IPS-11a (cell line): ENCODE results near the gene TCF4.

Experiments
- H3K4me3 ChIP-seq: one replicate; pipeline ENCODE4 v1.5.1; 2013; ENCODE audit warnings: low read depth, low read length, control low read depth

TCF4 gene

GRCh38 chr18:55396267-55396905 lies 191.6 kb downstream of the TCF4 start:
- no peak overlapping the region for H3K4me3 ChIP-seq

- H3K4me3 ChIP-seq, result no peak overlapping the region
Measured at GRCh38 chr18:55395799-55396198, 192.2 kb downstream of the TCF4 start.

- no peak overlapping the region for H3K4me3 ChIP-seq
Measured at GRCh38 chr18:55390898-55391297, 197.1 kb downstream of the TCF4 start.

- no peak overlapping the region for H3K4me3 ChIP-seq
Measured at GRCh38 chr18:55387139-55387984, 200.6 kb downstream of the TCF4 start.

GRCh38 chr18:55386545-55386944 lies 201.4 kb downstream of the TCF4 start:
- H3K4me3 ChIP-seq, result no peak overlapping the region

- no peak overlapping the region for H3K4me3 ChIP-seq
Measured at GRCh38 chr18:55385770-55386169, 202.2 kb downstream of the TCF4 start.

GRCh38 chr18:55384551-55385275 lies 203.3 kb downstream of the TCF4 start:
- H3K4me3 ChIP-seq, result no peak overlapping the region

- no peak overlapping the region for H3K4me3 ChIP-seq
Measured at GRCh38 chr18:55384115-55384514, 203.9 kb downstream of the TCF4 start.

GRCh38 chr18:55382277-55382805 lies 205.7 kb downstream of the TCF4 start:
- no peak overlapping the region for H3K4me3 ChIP-seq

GRCh38 chr18:55381277-55381676 lies 206.7 kb downstream of the TCF4 start:
- H3K4me3 ChIP-seq, result no peak overlapping the region

GRCh38 chr18:55380589-55380988 lies 207.4 kb downstream of the TCF4 start:
- no peak overlapping the region for H3K4me3 ChIP-seq

GRCh38 chr18:55376387-55376786 lies 211.6 kb downstream of the TCF4 start:
- H3K4me3 ChIP-seq, result no peak overlapping the region

GRCh38 chr18:55375930-55376329 lies 212.1 kb downstream of the TCF4 start:
- no peak overlapping the region for H3K4me3 ChIP-seq

- no peak overlapping the region for H3K4me3 ChIP-seq
Measured at GRCh38 chr18:55374741-55375140, 213.3 kb downstream of the TCF4 start.

- no peak overlapping the region for H3K4me3 ChIP-seq
Measured at GRCh38 chr18:55372209-55372608, 215.8 kb downstream of the TCF4 start.

GRCh38 chr18:55370936-55371335 lies 217.1 kb downstream of the TCF4 start:
- H3K4me3 ChIP-seq, result no peak overlapping the region

GRCh38 chr18:55369346-55369745 lies 218.6 kb downstream of the TCF4 start:
- no peak overlapping the region for H3K4me3 ChIP-seq

GRCh38 chr18:55365342-55365741 lies 222.7 kb downstream of the TCF4 start:
- no peak overlapping the region for H3K4me3 ChIP-seq

GRCh38 chr18:55362303-55362702 lies 225.7 kb downstream of the TCF4 start:
- H3K4me3 ChIP-seq, result no peak overlapping the region

- H3K4me3 ChIP-seq, result no peak overlapping the region
Measured at GRCh38 chr18:55361492-55362250, 226.3 kb downstream of the TCF4 start.

GRCh38 chr18:55360061-55360460 lies 227.9 kb downstream of the TCF4 start:
- H3K4me3 ChIP-seq, result no peak overlapping the region
